Measurements from ENCODE around the gene ANKRD23. TPM values are rescaled to one million over a fixed set of nuclear protein-coding genes. Genes with fewer than 3 reads are reported as not detected.
A peak's percentile ranks its signal among the peaks of the same experiment; 100 is the strongest.

The ANKRD23 gene
- total and polyA plus RNA-seq, 8 donors = 3.0 to 10.5 (median 5.7) TPM

- peak; percentile 97 to 99 (median 98) for DNase-seq
- ATAC-seq = peak; percentile 95
- H3K36me3 ChIP-seq = peaks cover 0 to 40% of the 10 kb centered on the region in 2 donors
- H3K27ac ChIP-seq = peak within 1 kb of the TSS; percentile 78 to 86
- H3K27me3 ChIP-seq = peaks cover 0 to 7% of the 10 kb centered on the region in 2 donors
- intact Hi-C loops (cut with DNase I) = no loop called here
- no peaks in the 10 kb centered on the region for H3K9me3 ChIP-seq
- H3K4me3 ChIP-seq = peak within 1 kb of the TSS; percentile 86 to 93
- peak; percentile 76 to 93 for TF ChIP-seq CTCF (IDR thresholded peaks at IDR 0.05)
- H3K4me1 ChIP-seq = peaks cover 12 to 47% of the 10 kb centered on the region in 2 donors
These were observed 14.0 kb upstream of the ANKRD23 start, which contains the start of gene ANKRD39 for GRCh38 chr2:96857667-96858372. Gene ANKRD39 (minus strand): TSS chr2:96858016. CDS start chr2:96857987, 29 bp downstream.

- peaks cover 0 to 7% of the 10 kb centered on the region in 2 donors for H3K27me3 ChIP-seq
- DNase-seq (no peak), ATAC-seq (peak; percentile 7)
- H3K4me1 ChIP-seq = peaks cover 12 to 41% of the 10 kb centered on the region in 2 donors
- H3K36me3 ChIP-seq = peaks cover 0 to 42% of the 10 kb centered on the region in 2 donors
- no peak for TF ChIP-seq CTCF (IDR thresholded peaks at IDR 0.05)
- peak overlapping the region; percentile 78 to 86 for H3K27ac ChIP-seq
- H3K4me3 ChIP-seq = peak overlapping the region; percentile 86 to 93
- intact Hi-C loops (cut with DNase I) = no loop called here
- no peaks in the 10 kb centered on the region for H3K9me3 ChIP-seq
These were observed 13.2 kb upstream of the ANKRD23 start for GRCh38 chr2:96856776-96857666.

- Histone ChIP-seq H3K36me3 (peaks cover 0 to 59% of the 10 kb centered on the region in 2 donors), H3K4me3 (no peak overlapping the region), H3K27ac (no peak overlapping the region), H3K4me1 (peaks cover 4 to 9% of the 10 kb centered on the region in 2 donors), H3K9me3 (no peaks in the 10 kb centered on the region), H3K27me3 (no peaks in the 10 kb centered on the region)
- intact Hi-C loops (cut with DNase I) = no loop called here
- DNase-seq = no peak
- no peak for TF ChIP-seq CTCF (IDR thresholded peaks at IDR 0.05)
- ATAC-seq = no peak
These were observed 9.5 kb upstream of the ANKRD23 start for GRCh38 chr2:96853321-96853720.

- Histone ChIP-seq H3K4me3 (no peak overlapping the region), H3K27me3 (no peaks in the 10 kb centered on the region), H3K4me1 (peaks cover 4 to 9% of the 10 kb centered on the region in 2 donors), H3K9me3 (no peaks in the 10 kb centered on the region), H3K36me3 (peaks cover 0 to 66% of the 10 kb centered on the region in 2 donors), H3K27ac (no peak overlapping the region)
- DNase-seq (no peak), ATAC-seq (no peak)
- TF ChIP-seq CTCF (IDR thresholded peaks at IDR 0.05) = no peak
- intact Hi-C loops (cut with DNase I) = no loop called here
These were observed 8.8 kb upstream of the ANKRD23 start for GRCh38 chr2:96852667-96853066.

- no peak for TF ChIP-seq CTCF (IDR thresholded peaks at IDR 0.05)
- DNase-seq (peak in 1 of 4 donors; percentile 51), ATAC-seq (no peak)
- Histone ChIP-seq H3K27me3 (no peaks in the 10 kb centered on the region), H3K4me1 (no peaks in the 10 kb centered on the region), H3K36me3 (peaks cover 0 to 81% of the 10 kb centered on the region in 2 donors), H3K27ac (no peak overlapping the region), H3K9me3 (no peaks in the 10 kb centered on the region), H3K4me3 (no peak overlapping the region)
- intact Hi-C loops (cut with DNase I) = no loop called here
These were observed 4.4 kb upstream of the ANKRD23 start for GRCh38 chr2:96848264-96848663.
